Lower lobe of right lung (tissue), 2 donors: ENCODE measurements around the gene TTLL9. TPM values are rescaled to one million over a fixed set of nuclear protein-coding genes. Genes with fewer than 3 reads are reported as not detected.

ENCODE experiments used
- ATAC-seq, 2 donors: fragments of 200-7000 bp; cut with Tn5 transposase; one replicate each; pipeline ENCODE4 v1.9.1; 2020 to 2022; ENCODE audit warnings: mild to moderate bottlenecking in 2 of 2, moderate library complexity in 2 of 2
- DNase-seq: peaks from one replicate; pipeline ENCODE4 v3.0.0-alpha.2; 2020
- H3K27ac ChIP-seq: fragments of 200-600 bp; one replicate; pipeline ENCODE4 v1.8.0; 2022
- H3K27me3 ChIP-seq: fragments of 200-600 bp; one replicate; pipeline ENCODE4 v1.8.0; 2022; ENCODE audit warnings: low read depth
- H3K36me3 ChIP-seq: fragments of 200-600 bp; one replicate; pipeline ENCODE4 v1.8.0; 2022; ENCODE audit warnings: mild to moderate bottlenecking
- H3K4me1 ChIP-seq: fragments of 200-600 bp; one replicate; pipeline ENCODE4 v1.8.0; 2022
- H3K4me3 ChIP-seq: fragments of 200-600 bp; one replicate; pipeline ENCODE4 v1.8.0; 2022; ENCODE audit warnings: mild to moderate bottlenecking
- H3K9me3 ChIP-seq: fragments of 200-600 bp; one replicate; pipeline ENCODE4 v1.8.0; 2022
- intact Hi-C: fragments of 100-400 bp; cut with DNase I; formaldehyde crosslinking; loops from one replicate; pipeline ENCODE4 v1.11.0; 2022
- total RNA-seq: library from RNA; stranded (reverse); fragmentation: NEBNext Ultra II Directional; extraction: Animal tissue kit (Norgen Biotek cat#: 25700); gene quantifications from one replicate; pipeline ENCODE4 v1.2.1, GENCODE V29; 2021
- TF ChIP-seq, protein P1 (sequence below): fragments of 200-600 bp; IDR thresholded peaks from one replicate; pipeline ENCODE4 v1.8.0; 2022; ENCODE audit warnings: antibody characterized with exemption, mild to moderate bottlenecking
- donor health status: DM: no; HTN: yes; CAD: no; lungs with severe emphysema.

Gene TTLL9
- total RNA-seq, 1 donor from 2014 or later, result 5.9 TPM

DNA sequence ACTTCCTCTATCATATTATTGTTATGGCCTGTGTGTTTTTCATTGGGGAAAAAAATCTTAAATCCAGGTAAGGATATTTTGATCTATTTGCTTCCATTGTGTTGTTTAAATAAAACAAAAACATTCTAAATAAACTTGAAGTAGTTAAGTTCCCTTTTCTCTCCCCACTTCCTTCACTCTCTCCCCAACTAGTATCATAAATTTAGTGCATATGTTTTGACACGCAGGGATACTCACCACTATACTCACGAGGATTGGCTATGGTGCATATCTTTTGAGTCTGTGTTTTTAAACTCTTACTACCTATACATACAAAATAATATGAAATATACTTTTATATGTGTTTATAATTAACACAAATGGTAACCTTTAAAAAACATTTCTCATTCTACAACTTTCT, 5.2 kb downstream of the TTLL9 start:
- DNase-seq, result no peak
- ATAC-seq, result no peak
- Histone ChIP-seq H3K27ac (no peak overlapping the region), H3K4me3 (no peak overlapping the region), H3K36me3 (no peaks in the 10 kb centered on the region), H3K4me1 (peaks cover 10% of the 10 kb centered on the region), H3K9me3 (no peaks in the 10 kb centered on the region), H3K27me3 (peaks cover 2% of the 10 kb centered on the region)
- intact Hi-C loops, result no loop called here
- TF ChIP-seq, protein P1, sequence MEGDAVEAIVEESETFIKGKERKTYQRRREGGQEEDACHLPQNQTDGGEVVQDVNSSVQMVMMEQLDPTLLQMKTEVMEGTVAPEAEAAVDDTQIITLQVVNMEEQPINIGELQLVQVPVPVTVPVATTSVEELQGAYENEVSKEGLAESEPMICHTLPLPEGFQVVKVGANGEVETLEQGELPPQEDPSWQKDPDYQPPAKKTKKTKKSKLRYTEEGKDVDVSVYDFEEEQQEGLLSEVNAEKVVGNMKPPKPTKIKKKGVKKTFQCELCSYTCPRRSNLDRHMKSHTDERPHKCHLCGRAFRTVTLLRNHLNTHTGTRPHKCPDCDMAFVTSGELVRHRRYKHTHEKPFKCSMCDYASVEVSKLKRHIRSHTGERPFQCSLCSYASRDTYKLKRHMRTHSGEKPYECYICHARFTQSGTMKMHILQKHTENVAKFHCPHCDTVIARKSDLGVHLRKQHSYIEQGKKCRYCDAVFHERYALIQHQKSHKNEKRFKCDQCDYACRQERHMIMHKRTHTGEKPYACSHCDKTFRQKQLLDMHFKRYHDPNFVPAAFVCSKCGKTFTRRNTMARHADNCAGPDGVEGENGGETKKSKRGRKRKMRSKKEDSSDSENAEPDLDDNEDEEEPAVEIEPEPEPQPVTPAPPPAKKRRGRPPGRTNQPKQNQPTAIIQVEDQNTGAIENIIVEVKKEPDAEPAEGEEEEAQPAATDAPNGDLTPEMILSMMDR, result no peak

DNA sequence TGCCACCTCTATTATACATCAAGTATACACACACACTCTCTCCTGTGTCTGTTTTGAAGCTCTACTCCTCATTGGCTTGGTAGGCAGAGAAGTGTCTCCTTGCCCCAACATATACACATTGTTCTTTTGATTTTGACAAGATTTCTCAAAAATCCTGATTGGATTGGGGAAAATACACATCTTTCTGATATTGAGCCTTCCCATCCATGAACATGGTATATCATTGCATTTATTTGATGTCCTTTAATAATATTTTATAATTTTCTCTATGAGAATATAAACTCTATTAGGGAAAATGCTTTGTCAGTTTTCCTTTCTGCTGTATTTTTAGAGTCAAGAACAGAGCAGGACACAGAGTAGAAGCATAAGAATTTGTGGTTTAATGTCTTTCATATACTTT, 7.2 kb downstream of the TTLL9 start:
- ATAC-seq, result no peak
- TF ChIP-seq, protein P1, result no peak
- H3K4me3 ChIP-seq, result no peak overlapping the region
- H3K4me1 ChIP-seq, result peaks cover 5% of the 10 kb centered on the region
- no peaks in the 10 kb centered on the region for H3K9me3 ChIP-seq
- no peak overlapping the region for H3K27ac ChIP-seq
- no peaks in the 10 kb centered on the region for H3K27me3 ChIP-seq
- no peak for DNase-seq
- intact Hi-C loops, result no loop called here
- no peaks in the 10 kb centered on the region for H3K36me3 ChIP-seq

DNA sequence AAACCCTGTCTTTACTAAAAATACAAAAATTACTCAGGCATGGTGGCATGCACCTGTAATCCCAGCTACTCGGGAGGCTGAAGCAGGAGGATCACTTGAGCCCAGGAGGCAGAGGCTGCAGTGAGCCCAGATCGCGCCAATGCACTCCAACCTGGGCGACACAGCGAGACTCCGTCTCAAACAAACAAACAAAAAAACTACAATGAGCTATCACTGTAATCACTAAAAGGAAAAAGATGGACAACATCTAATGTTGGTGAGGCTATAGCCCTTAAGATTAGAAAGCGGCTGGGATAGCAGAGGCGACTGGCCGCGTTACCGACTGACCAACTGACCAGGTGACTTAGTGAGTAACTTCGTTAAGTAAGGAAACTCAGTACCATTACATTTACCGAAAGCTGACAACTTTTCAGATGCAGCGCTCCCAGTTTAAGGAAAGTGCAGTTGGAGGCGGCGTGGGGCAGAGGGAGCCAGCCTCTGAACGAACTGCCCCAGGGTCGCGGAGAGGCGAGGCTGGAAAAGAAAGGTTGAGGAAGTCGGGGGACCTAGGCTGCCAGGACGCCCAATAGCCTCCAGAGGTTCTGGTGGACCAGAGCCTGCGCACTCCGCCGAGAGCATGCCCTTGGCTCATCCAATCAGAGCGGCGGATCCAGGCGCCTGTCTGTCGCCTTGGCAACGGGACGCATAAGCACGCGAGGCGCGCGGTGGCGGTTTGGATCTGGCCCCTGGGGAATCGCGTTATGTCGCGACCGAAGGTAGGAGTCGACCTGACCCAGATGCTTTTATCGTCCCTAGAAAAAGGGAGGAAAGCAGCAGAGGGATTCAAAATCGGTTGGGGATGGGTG, 8.9 kb downstream of the TTLL9 start:
- no peaks in the 10 kb centered on the region for H3K27me3 ChIP-seq
- H3K9me3 ChIP-seq, result no peaks in the 10 kb centered on the region
- DNase-seq, result peak; percentile 99
- intact Hi-C loops, result no loop called here
- H3K4me1 ChIP-seq, result peaks cover 5% of the 10 kb centered on the region
- ATAC-seq, result peak; percentile 99 to 100
- TF ChIP-seq, protein P1, result peak; percentile 9
- no peaks in the 10 kb centered on the region for H3K36me3 ChIP-seq
- peak overlapping the region; percentile 82 for H3K27ac ChIP-seq
- peak overlapping the region; percentile 69 for H3K4me3 ChIP-seq

DNA sequence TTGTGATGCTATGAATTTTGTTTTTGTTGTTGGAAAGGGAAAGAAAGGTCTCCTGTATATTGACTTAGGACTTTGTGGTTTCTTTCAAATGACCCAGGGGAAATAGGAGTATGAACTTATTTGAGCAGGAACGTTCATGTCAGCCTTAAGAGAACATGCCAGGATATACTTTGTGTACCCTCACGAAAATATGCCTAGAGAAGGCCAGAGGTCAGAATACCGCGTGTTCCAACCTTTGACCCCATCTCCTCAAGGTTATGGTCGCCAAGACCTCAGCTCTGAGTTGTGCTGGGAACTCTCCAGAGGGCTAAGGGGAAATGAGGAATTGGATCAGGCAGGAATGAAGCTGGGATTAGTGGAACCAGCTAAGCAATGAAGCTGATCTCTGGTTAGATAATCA, 11.5 kb downstream of the TTLL9 start:
- TF ChIP-seq, protein P1, result no peak
- H3K27ac ChIP-seq, result no peak overlapping the region

DNA sequence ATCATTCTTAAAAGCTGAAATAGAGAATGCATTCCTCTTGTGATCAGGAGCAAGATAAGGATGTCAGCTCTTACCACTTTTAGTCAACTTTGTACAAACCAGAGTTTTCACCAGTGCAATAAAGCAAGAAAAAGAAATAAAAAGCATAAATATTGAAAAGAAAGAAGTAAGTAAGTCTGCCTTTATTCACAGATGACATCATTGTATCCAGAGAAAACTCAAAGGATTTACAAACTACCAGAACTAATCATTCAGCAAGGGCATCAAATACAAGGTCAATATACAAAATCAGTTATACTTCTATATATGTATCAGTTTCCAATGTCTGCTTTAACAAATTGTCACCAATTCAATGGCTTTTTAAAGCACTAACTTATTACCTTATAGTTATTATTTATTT, 13.4 kb downstream of the TTLL9 start:
- H3K4me3 ChIP-seq, result no peak overlapping the region
- DNase-seq (no peak), ATAC-seq (no peak)
- no peak overlapping the region for H3K27ac ChIP-seq
- no peaks in the 10 kb centered on the region for H3K9me3 ChIP-seq
- TF ChIP-seq, protein P1, result no peak
- H3K4me1 ChIP-seq, result peaks cover 5% of the 10 kb centered on the region
- H3K36me3 ChIP-seq, result no peaks in the 10 kb centered on the region
- intact Hi-C loops, result no loop called here
- H3K27me3 ChIP-seq, result no peaks in the 10 kb centered on the region

More for the DNA sequence above, 11.5 kb downstream of the TTLL9 start:
- Histone ChIP-seq H3K4me3 (no peak overlapping the region), H3K4me1 (peaks cover 5% of the 10 kb centered on the region), H3K27me3 (no peaks in the 10 kb centered on the region), H3K9me3 (no peaks in the 10 kb centered on the region), H3K36me3 (no peaks in the 10 kb centered on the region)
- DNase-seq (no peak), ATAC-seq (no peak)
- intact Hi-C loops, result no loop called here
